Ishikawa (cell line): ENCODE results near the gene MYMK.

Source experiments
- CEBPB ChIP-seq: IDR thresholded peaks from 2 replicates; pipeline ENCODE4 v1.6.1; 2012
- CREB1 ChIP-seq: IDR thresholded peaks from 2 replicates; pipeline ENCODE4 v1.6.1; 2012; ENCODE audit warnings: low read depth
- EGR1 ChIP-seq: IDR thresholded peaks from 2 replicates; pipeline ENCODE4 v1.6.1; 2012
- EP300 ChIP-seq: IDR thresholded peaks from 2 replicates; pipeline ENCODE4 v1.6.1; 2012; ENCODE audit warnings: borderline replicate concordance
- FOXM1 ChIP-seq: IDR thresholded peaks from 2 replicates; pipeline ENCODE4 v1.6.1; 2012; ENCODE audit warnings: low read depth, borderline replicate concordance
- NFIC ChIP-seq: IDR thresholded peaks from 2 replicates; pipeline ENCODE4 v1.6.1; 2012
- RAD21 ChIP-seq: IDR thresholded peaks from 2 replicates; pipeline ENCODE4 v1.6.1; 2012; ENCODE audit warnings: low read depth
- TAF1 ChIP-seq: IDR thresholded peaks from 2 replicates; pipeline ENCODE4 v1.6.1; 2012; ENCODE audit warnings: low read depth, mild to moderate bottlenecking
- TCF12 ChIP-seq: IDR thresholded peaks from 2 replicates; pipeline ENCODE4 v1.6.1; 2012; ENCODE audit warnings: low read depth
- TEAD4 ChIP-seq: IDR thresholded peaks from 2 replicates; pipeline ENCODE4 v1.6.1; 2012
- YY1 ChIP-seq: IDR thresholded peaks from 2 replicates; pipeline ENCODE4 v1.6.1; 2012; ENCODE audit warnings: low read depth
- ZBTB7A ChIP-seq: IDR thresholded peaks from 2 replicates; pipeline ENCODE4 v1.6.1; 2012; ENCODE audit warnings: low read depth
- TF ChIP-seq, protein P1 (sequence below): IDR thresholded peaks from 2 replicates; pipeline ENCODE4 v1.6.1; 2012; ENCODE audit warnings: low read depth, mild to moderate bottlenecking
- TF ChIP-seq, protein P2 (sequence below): IDR thresholded peaks from 2 replicates; pipeline ENCODE4 v1.6.1; 2012
- TF ChIP-seq, protein P3 (sequence below): IDR thresholded peaks from 2 replicates; pipeline ENCODE4 v1.6.1; 2012

Gene MYMK

DNA sequence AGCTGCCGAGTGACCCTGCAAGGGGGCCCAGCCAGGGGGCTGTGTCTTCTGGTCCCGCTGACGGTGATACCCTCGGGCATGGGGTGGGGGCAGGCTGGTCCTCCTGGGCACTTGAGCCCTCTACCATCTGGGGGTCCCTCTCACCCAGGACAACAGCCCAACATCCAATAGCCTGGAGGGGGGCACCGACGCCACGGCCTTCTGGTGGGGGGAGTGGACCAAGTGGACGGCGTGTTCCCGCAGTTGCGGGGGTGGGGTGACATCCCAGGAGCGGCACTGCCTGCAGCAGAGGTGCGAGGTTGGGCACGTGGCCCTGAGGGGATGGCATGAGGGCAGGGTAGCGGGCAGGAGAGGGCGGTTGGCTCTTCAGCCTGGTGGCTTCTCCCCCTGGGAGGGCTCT is 12.5 kb upstream of the MYMK start:
- TF ChIP-seq YY1 (no peak), CEBPB (no peak), ZBTB7A (no peak), TCF12 (no peak), NFIC (no peak), TAF1 (no peak)
- TF ChIP-seq, protein P1, sequence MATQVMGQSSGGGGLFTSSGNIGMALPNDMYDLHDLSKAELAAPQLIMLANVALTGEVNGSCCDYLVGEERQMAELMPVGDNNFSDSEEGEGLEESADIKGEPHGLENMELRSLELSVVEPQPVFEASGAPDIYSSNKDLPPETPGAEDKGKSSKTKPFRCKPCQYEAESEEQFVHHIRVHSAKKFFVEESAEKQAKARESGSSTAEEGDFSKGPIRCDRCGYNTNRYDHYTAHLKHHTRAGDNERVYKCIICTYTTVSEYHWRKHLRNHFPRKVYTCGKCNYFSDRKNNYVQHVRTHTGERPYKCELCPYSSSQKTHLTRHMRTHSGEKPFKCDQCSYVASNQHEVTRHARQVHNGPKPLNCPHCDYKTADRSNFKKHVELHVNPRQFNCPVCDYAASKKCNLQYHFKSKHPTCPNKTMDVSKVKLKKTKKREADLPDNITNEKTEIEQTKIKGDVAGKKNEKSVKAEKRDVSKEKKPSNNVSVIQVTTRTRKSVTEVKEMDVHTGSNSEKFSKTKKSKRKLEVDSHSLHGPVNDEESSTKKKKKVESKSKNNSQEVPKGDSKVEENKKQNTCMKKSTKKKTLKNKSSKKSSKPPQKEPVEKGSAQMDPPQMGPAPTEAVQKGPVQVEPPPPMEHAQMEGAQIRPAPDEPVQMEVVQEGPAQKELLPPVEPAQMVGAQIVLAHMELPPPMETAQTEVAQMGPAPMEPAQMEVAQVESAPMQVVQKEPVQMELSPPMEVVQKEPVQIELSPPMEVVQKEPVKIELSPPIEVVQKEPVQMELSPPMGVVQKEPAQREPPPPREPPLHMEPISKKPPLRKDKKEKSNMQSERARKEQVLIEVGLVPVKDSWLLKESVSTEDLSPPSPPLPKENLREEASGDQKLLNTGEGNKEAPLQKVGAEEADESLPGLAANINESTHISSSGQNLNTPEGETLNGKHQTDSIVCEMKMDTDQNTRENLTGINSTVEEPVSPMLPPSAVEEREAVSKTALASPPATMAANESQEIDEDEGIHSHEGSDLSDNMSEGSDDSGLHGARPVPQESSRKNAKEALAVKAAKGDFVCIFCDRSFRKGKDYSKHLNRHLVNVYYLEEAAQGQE: no peak

DNA sequence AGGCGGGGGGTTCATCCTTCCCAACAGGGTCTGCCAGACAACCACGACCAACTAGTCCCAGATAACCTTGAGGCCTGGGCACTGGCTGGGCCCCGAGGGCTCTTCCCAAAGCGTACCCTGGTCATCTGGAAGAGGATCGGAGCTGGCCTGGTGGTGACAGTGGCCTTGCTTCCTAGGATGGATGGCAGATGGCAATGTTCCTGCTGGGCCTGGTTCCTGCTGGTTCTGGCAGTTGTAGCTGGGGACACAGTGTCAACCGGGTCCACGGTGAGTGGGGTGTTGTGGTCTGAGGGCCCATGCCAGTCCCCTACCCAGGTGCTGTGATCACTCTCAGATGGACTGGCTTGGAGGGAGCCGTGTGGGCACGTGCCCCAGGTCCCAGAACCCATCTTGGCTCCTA is 11.8 kb upstream of the MYMK start:
- TF ChIP-seq, protein P2, sequence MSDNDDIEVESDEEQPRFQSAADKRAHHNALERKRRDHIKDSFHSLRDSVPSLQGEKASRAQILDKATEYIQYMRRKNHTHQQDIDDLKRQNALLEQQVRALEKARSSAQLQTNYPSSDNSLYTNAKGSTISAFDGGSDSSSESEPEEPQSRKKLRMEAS: no peak

DNA sequence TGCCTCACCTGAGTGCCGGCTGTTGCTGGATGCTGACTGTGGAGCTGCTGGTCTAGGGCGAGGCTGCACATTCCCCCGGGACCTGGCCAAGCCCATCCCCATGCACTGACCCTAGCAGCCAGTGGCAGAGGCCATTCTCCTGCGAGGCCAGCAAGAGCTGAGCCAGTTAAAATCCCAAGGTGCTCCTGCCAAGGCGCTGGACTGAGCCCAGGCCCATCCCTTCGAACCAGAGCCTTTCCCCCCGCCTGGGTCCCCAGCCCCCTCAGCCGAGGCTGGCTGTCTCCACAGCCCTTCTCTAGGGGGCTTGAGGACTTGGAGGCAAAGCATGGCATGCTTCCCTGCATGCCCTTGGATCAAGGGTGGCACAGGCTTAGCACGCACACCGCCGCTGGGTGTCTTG is 11.3 kb upstream of the MYMK start:
- TF ChIP-seq YY1: no peak

DNA sequence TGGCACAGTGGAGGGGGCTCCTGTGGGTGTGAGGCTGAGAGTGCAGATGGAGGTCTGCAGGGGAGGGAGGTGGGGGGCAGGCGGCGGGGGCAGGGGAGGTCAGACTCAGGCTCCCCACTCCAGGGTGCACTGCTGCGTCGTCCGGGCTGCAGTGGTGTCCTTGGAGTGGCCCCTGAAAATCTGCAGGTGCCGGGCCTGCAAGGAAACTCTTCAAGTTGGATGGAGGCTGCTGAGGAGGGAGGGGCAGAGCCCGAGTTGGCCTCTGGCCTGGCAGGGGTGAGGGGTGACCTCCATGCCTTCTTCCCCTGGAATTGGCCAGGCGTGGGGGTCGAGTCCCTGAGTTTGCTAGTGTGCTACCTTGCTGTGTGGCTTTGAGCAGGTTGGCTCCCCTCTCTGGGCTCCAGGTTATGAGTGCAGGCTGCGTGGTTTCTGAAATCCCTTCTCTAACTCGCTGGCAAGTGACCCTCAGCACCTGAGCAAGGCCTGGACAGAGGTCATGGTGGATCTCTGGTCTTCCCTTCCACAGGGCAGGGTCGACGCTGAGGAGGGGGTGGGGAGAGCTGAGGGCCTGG is 10.6 kb upstream of the MYMK start:
- TF ChIP-seq TCF12 (no peak), ZBTB7A (no peak), RAD21 (no peak), YY1 (no peak)
- TF ChIP-seq, protein P2: no peak

DNA sequence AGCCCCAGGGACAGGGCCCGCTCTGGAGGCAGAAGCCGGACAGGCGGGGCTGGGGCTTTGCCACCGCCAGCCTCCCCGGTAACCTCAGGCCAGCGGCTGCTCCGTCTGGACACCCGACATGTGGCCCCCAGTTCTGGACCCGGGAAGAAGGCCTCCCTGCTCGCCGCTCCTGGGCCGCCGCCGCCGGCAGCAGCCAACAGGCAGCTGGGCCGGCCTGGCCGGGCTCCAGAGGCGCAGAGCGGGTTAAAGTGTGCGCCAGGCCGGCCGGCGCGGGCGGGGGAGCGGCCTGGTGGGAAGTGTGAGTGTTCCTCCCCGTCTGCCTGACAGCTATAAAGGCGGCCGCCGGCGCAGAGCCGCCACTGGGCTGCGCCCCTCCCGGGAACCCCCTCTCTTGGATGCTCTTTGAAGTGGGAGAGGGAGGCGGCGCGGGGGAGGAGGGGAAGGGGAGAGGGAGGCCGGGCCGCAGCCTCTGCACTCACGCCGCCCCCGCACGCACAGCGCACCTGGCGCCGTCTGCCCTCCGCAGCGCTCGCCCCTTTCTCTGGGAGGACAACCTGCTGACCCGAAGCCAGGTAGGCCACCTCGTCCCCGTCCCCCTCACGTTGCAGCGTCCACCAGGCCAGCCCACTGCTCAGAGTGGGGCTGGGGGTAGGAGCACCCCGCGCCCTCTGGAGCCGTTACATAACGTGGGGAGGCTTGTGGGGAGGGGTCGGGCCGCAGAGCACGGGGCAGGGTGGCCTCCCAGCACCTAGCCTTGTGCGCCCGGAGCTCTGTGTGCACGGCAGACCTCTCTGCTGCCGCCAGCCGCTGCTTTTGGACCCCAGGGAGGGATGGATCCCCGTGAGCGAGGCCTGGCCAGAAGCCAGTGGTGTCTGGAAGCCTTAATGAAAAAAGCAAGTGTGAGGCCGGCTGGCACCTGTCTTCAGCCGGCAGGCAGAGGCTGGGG is 9.9 kb upstream of the MYMK start, which contains the start of gene ADAMTSL2:
ADAMTSL2 (plus strand) TSS at position 359 of the 946 bp plus-strand sequence. CDS start 2,009 bp downstream, outside the sequence.
- TF ChIP-seq, protein P1: no peak
- TF ChIP-seq TCF12 (no peak), RAD21 (no peak), CREB1 (no peak), EP300 (no peak), ZBTB7A (no peak)

DNA sequence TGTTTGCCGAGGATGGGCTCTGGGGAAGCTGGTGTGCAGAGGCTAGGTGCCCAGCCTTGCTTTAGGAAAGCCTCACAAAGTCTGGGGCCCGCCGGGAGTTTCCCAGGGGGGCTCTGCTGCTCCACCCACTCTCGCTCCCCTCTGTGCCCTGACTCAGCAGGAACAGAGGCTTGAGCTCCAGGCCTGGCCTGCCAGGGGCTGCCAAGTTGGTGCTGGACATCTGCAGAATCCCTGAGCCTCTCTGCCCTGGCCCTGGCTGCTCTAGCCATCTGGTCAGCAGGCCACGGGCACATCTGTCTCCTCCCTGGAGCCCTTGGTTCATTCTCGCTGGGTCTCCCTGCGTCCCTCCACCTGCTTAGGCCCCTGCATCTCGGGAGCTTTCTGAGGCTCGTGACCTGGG is 9.1 kb upstream of the MYMK start:
- TF ChIP-seq, protein P2: no peak
- TF ChIP-seq NFIC (no peak), CEBPB (no peak), ZBTB7A (no peak), FOXM1 (no peak), EGR1 (no peak), TAF1 (no peak), YY1 (no peak), TCF12 (no peak), RAD21 (no peak), EP300 (no peak), TEAD4 (no peak), CREB1 (no peak)
- TF ChIP-seq, protein P1: no peak
- TF ChIP-seq, protein P3, sequence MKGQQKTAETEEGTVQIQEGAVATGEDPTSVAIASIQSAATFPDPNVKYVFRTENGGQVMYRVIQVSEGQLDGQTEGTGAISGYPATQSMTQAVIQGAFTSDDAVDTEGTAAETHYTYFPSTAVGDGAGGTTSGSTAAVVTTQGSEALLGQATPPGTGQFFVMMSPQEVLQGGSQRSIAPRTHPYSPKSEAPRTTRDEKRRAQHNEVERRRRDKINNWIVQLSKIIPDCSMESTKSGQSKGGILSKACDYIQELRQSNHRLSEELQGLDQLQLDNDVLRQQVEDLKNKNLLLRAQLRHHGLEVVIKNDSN: no peak
